AML-193 (cell line): ENCODE results near the gene ADGRE2.
"Not testable (repeated sequence)": the region's sequence is repeated elsewhere in the genome, so short reads cannot be mapped to it uniquely, and the experiment has no call there.

ENCODE experiments used
- DNase-seq, 2 experiments: peaks; one replicate each; lab custom pipeline; 2025; lab: John Stamatoyannopoulos, UW

The ADGRE2 gene

DNA sequence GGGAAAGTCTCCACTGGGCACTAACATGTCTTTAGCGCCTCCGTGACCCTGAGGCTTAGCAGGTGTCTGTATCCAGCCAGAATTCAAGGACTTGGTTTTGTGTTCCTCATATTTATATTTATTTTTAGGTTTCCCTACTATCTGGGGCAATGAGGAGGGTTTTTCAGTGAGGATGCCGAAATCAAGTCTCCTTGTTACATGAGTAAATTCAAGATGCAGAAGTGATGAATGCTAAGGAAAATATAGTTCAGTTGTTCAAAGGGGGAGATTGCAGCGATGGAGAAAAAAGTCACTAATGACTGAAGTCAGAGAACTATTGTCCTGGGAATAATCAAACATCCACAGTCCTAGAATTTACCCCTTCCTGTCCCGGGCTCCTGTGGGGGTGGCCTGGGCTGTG, 791 bp upstream of the ADGRE2 start:
- DNase-seq: no peak

DNA sequence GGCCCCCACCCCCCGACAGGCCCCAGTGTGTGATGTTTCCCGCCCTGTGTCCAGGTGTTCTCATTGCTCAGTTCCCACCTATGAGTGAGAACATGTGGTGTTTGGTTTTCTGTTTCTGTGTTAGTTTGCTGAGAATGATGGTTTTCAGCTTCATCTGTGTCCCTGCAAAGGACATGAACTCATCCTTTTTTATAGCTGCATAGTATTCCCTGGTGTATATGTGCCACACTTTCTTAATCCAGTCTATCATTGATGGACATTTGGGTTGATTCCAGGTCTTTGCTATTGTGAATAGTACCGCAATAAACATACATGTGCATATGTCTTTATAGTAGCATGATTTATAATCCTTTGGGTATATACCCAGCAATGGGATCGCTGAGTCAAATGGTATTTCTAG, 715 bp downstream of the ADGRE2 start:
- DNase-seq: not testable (repeated sequence)

DNA sequence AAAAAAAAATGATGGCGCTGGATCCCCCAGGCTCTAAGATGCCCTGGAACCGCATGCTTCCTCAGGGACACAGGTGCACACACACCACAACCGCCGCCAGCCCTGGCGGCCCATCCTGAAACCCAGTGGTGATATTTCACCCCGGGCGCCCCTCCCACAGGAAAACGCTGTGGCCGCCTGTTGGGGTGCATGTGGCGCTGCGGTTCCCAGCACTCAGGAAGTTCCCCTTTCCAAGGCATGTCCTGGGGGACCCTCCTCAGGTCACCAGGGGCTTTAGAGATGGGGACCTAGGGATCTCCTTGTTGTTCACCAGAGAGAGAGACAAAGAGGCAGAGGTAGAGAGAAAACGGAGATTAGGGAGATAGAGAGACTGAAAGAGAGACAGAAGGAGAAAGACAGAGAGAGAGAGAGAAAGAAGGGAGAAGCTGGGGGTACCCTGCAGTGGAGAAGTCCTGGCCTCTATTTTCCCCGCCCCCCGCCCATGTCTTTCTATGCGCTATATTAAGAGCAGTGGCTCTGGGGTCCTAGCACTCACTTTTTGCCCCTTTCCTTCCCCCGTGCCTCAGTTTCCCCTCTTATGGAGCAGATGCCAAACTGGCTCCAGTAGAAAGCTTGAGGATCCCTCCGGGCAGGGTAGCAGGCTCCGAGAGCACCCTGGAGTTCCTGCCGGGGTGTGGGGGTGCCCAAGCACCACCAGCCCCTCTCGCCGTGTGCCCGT, 2.3 kb downstream of the ADGRE2 start:
- peak; percentile 50 to 54 for DNase-seq

DNA sequence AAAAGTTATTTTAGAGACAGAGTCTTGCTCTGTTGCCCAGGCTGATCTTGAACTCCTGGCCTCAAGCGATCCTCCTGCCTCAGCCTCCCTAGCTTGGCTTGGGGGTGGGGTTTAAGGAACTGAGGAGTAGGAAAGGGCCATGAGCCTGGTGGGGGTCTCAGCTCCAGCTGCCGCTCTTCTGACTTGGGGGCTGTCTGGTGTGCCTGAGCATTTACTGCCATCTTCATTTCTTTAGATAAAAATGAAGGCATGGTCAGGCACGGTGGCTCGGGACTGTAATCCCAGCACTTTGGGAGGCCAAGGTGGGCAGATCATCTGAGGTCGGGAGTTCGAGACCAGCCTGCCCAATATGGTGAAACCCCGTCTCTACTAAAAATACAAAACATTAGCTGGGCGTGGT, 3.0 kb downstream of the ADGRE2 start:
- DNase-seq: not testable (repeated sequence)

DNA sequence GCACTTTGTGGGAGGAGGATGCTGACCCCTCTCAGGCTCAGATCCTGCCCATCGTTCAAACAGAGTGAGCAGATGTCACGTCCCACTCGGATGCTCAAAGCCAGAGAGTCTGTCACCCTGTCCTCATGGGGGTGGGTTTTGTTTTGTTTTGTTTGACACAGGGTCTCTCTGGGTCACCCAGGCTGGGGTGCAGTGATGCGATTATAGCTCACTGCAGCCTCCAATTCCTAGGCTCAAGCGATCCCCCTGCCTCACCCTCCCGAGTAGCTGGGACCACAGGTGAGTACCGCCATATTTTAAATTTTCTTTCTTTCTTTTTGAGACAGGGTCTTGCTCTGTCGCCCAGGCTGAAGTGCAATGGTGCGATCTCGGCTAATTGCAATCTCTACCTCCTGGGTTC, 4.0 kb downstream of the ADGRE2 start:
- DNase-seq: no peak

DNA sequence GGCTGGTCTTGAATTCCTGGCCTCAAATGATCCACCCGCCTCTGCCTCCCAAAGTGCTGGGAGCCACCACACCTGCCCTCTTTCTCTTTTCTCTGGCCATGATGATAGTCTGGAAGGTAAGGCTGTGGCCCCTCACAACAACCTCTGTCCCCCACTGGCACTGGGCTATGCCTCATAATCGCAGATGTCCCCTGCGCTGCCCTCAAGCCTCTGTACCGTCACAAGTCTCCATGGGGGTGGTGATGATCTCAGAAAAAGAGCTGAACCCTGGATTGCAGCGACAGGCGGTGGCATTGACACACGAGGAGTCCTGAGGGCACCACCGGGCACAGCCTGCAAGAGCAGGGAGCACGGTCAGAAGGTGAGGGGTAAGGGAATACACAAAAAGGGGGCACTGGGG, 4.6 kb downstream of the ADGRE2 start:
- not testable (repeated sequence) for DNase-seq

DNA sequence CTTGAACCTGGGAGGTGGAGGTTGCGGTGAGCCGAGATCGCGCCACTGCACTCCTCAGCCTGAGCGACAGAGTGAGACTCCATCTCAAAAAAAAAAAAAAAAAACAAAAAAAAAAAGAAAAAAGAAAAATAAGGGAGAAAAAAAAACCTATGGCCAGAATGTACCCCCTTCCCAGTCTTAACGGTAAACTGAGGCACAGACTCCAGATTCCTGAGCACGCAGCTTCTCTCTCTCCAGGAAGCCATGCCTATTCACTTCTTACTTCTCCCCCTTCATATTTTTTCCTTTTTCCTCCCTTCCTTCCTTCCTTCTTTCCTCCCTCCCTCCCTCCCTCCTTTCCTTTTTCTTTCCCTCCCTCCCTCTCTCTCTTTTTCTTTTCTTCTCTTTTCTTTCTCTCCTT, 5.4 kb downstream of the ADGRE2 start:
- no peak for DNase-seq

DNA sequence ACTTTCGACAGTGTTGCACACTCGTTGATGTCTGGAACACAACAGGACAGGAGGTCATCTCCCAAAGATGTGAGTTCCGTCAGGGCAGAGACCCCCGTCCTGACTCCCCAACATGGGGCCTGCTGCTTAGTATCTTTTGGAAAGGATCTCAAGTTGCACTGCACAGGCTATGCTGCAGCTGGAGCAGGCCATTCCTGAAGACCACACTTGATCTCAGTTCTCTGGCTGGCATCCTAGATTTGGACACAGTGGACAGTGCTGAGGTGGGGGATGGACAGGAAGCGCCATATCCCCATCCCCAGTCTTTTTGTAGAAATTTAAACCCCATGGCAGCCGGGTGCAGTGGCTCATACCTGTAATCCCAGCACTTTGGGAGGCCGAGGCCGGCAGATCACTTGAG, 5.9 kb downstream of the ADGRE2 start:
- no peak for DNase-seq

DNA sequence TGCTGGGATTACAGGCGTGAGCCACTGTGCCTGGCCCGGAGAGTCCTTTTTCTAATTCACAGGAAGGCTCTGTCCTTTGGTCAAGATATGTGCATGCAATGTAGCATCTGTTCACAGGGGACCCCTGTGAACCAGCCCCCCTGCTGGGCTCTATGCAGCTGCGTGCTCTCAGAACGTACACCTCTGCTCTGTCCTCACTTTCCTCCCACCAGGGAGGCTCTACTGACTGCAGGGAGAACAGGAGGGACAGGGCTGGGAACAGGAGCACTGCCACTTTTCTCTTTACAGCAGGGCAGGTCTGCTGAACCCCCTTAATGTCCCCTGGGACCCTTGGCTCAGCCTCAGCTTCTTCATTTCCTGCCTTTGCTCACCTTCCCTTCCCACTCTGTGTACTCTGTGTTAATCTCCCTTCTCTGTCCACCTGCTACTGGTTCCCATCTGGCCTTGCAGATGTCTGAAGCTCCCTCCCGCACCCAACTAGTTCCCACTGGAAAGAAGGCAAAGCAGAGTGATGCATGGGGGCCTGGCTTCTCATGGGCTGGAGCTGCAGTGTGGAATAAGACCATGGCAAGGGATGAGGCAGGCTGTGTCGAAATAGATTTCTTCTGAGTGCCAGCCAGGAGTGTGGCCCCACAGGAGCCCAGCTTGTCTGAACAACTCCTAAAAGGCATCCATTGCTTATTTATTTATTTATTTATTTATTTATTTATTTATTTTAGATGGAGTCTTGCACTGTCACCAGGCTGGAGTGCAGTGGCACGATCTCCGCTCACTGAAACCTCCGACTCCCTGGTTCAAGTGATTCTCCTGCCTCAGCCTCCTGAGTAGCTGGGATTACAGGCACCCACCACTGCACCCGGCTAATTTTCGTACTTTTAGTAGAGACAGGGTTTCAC, 7.2 kb downstream of the ADGRE2 start:
- no peak for DNase-seq

DNA sequence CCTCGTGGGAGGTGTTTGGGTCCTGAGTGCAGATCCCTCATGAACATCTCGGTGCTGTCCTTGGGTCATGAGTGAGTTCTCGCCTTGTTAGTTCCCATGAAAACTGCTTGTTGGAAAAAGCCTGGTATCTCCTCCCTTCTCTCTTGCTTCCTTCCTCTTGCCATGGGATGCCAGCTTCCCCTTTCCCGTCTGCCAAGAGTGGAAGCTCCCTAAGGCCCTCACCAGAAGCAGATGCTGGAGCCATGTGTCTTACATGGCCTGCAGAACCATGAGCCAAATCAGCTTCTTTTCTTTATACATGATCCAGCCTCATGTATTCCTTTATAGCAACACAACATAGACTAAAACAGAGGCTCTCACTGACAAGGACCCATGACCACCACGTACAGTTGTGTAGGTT, 8.2 kb downstream of the ADGRE2 start:
- DNase-seq: no peak

DNA sequence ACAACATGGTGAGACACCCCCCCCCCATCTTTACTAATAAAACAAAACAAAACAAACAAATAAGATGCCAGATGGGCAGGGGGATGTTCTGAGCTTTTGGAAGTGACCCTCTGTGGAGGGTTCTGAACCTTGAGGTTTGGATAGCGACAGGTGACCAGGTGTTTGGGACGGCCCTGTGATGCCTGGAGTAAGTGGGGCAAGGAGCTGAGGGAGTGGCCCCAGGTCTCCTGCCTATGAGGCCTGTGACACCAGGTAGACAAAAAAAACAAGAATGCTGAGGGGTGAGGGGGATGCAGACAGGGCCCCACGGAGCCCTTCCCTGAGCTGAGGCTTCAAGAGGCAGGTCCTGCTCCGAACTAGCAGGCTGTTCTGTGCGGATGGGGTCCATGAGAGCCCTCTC, 9.2 kb downstream of the ADGRE2 start:
- no peak for DNase-seq

DNA sequence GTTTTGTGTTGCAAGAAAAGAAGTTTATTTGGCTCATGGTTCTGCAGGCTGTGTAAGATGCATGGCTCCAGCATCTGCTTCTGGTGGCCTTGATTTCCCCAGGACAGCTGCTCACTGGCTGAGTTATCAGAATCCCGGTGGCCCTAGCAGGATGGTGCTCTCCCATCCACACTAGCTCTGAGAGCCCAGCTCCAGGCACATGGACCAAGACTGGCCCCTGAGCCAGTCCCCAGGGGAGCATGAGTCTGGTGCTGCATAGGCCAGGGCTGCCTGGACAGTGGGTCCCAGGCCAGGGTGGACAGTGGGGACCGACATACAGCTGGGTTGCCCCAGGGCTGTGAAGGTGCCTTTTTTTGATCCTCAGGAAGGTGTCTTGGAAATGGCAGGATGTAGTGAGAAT, 10.4 kb downstream of the ADGRE2 start:
- no peak for DNase-seq

DNA sequence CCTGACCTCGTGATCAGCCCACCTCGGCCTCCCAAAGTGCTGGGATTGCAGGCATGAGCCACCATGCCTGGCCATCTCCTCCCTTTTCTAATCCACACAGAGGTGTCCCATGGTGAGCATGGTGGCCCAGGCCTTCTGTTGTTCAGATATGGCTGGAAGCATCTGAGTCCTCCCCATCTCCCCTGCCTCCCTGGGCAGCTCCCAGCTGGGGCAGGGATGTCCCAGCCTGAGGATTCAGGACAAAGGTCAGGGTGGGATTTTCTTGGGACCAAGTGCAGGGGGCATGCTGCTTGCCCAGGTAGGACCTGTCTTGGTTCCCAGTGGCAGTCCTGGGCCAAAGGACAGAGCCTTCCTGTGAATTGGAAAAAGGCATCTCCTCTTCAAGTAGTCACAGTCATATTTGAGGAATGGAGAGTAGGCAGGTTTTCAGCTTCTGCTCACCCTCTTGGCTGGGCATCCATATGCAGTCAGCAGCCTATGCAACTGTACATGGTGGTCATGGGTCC, 10.8 kb downstream of the ADGRE2 start:
- DNase-seq: no peak

DNA sequence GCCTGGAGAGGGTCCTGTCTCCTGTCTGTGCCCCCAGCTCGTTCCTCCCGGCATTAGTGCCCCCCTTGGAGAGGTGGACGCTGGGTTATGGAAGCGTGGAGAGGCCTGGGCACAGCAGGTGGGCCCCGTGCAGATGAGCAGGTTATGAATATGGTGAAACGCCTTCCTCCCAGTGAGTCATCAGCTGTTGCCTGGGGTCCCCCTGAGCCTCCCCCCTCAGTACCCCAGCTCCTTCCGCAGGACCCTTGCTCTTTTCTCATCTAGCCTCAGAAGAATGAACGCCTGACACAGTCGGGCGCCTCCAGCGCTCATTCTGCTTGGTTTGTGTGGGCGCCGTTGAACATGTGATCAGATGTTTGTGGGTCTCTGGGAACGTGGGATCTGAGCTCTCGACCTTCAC, 12.5 kb downstream of the ADGRE2 start:
- not testable (repeated sequence) for DNase-seq

DNA sequence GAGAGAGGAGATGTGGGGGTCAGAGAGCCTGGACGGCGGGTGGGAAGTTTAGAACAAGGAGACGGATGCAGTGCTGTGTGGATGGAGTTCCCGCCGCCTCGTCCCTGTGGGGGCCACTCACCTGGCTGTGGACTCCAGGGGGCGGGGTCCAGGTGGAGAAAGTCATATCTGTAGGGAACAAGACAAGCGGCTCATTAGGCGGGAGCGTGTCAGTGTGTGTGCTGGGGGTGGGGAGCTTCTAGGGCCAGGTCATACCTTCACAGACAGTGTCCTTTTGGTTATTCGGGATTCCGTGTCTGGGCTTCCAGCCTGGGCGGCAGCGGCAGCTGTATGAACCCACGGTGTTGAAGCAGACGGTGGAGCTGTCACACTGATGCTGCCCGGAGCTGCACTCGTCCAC, 13.0 kb downstream of the ADGRE2 start:
- DNase-seq: not testable (repeated sequence)

DNA sequence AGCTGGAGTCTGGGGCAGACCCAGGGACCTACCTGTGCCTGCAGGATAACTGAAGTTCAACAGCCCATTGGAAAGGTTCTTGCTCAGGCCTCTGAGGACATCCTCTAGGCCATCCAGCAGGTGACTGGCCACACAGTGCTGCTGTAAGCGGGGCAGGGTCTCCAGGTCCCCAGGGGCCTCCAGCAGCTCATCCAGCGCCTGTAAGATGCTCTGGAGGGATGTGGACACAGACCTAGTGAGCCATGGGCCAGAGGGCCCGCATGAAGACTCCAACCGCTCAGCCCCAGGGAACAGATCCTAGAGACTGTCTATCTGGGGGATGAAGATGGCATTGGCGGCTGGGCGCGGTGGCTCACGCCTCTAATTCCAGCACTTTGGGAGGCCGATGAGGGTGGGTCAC, 14.0 kb downstream of the ADGRE2 start:
- no peak for DNase-seq

DNA sequence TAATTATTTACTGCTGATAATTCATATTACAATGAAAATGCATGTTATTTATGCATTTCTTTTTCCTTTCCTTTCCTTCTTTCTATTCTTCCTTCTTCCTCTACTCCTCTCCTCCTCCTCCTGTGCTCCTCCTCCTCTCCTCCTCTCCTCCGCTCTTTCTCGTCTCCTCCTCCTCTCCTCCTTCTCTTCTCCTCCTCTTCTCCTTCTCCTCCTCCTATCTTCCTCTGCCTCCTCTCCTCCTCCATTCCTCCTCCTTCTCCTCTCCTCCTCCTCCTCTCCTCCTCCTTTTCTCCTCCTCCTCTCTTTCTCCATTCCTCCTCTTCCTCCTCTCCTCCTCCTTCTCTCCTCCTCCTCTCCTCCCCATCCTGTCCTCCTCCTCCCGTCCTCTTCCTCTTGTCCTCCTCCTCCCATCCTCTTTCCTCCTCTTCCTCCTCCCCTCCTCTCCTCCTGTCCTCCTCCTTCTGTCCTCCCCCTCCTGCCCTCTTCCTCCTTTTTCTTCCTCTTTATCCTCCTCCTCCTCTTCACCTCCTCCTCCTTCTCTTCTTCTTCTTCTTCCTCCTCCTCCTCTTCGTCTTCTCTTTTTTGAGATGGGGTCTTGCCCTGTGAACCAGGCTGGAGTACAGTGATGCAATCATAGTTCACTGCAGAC, 14.7 kb downstream of the ADGRE2 start:
- DNase-seq: no peak

DNA sequence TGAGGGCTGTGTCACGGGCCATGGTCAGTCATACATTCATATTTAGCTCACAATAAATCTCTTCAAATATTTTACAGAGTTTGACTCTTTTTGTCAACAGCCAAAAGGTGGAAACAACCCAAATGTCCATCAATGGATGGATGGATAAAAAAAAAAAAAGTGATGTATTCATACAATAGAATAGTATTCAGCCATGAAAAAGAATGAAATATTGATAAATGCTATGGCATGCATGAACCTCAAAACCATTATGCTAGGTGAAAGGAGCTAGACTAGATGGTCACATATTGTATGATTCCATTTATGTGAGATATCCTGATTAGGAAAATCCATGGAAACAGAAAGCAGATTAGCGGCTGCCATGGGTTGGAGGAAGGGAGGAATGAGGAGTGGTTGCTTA, 16.2 kb downstream of the ADGRE2 start:
- no peak for DNase-seq

DNA sequence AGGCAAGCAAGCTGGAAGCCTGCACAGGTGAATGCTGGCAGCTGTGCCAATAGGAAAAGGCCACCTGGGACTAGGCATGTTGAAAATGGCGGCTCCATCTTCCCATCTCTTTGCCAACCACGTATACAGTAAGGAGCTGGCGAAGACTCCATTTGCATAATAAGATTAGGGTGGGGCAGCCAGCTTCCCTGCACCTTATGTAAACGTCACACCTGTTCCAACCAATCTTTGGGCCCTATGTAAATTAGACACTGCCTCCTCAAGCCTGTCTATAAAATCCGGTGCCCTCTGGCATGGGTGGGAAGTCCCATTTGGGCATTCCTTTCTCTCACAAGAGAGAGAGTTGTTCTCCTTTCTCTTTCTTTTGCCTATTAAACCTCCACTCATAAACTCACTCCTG, 16.8 kb downstream of the ADGRE2 start:
- DNase-seq: no peak

DNA sequence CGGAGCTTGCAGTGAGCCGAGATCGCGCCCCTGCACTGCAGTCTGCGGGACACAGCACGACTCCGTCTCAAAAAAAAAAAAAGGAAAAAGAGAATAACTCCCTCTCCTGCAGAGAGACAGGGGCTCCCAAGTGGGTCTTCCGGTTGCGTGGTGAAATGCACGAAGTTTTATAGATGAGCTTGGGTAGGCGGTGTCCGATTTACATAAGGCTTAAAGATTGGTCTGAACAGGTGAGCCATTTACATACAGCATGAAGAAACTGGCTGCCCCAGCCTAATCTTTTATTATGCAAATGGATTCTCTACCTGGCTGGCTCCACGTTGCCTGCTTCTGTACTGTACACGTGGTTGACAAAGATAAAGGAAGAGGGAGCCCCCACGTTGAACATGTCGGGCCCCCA, 19.5 kb downstream of the ADGRE2 start:
- no peak for DNase-seq

DNA sequence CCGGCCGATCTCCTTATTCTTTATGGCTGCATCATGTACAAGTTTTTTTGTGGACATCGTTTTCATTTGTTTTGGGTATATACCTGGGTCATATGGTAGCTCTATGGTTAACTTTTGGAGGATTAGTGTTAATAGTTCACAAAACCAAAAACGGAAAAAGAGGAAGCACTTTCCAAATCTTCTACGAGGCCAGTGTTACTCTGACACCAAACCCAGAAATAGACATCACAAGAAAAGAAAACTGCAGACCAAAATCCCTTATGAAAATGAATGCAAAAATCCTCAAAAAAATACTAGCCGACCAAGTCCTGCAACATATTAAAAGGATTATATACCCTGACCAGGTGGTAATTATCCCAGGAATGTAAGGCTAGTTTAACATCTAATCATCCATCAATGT, 29.8 kb downstream of the ADGRE2 start:
- no peak for DNase-seq

DNA sequence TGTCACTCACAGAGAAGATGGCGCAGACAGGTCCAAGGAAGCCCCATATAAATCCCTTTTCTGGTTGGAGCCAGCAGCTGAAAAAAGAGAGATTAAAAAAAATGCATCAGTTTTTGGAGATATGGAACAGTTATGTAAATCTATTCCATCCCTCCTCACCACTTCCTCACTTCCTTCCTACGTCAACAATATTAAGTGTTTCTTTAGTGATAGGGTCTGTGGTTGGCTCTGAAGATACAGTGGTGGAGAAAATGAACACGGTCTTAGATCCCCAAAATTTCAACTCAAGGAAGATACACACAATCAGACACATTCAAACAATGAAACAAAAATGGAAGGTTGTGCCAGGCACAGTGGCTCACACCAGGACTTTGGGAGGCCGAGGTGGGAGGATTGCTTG, 31.5 kb downstream of the ADGRE2 start:
- DNase-seq: no peak

DNA sequence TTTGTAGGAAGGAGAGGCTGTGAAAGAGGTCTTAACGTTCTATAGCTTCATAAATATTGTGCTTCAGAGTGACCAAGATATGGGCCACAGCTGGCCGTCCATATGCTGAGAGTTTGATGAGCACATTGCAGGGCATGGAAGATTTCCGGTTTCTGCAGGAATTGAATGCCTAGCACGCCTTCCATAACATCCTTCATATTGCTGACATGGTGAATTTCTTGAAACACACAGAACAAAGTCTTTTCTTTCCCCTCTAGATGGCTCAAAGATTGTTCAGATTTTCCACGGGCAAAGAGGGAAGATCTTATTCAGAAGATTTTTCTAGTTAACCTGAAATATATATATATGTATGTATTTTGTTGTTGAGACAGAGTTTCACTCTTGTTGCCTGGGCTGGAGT, 42.4 kb downstream of the ADGRE2 start:
- DNase-seq: no peak
